Measurements from ENCODE around the gene SRM. TPM values are rescaled to one million over a fixed set of nuclear protein-coding genes. Genes with fewer than 3 reads are reported as not detected.

SRM gene
- total and polyA plus RNA-seq, 2 of the 13 experiments (the other 11 are each of a cell fraction or from before 2014, with no cell fraction given), result 27.9 to 31.8 TPM

- TF ChIP-seq ESRRA (CRISPR knock-in tag; IDR thresholded peaks at IDR 0.05; ENCODE audit: low read depth) (0 out of 2 replicates have a peak, but pooled peaks have one; percentile 29), NFATC3 (CRISPR knock-in tag; IDR thresholded peaks at IDR 0.05) (no peak), SP140L (CRISPR knock-in tag; IDR thresholded peaks at IDR 0.05; ENCODE audit: borderline replicate concordance) (no peak), ZNF451 (CRISPR knock-in tag; IDR thresholded peaks at IDR 0.05) (0 out of 2 replicates have a peak, but pooled peaks have one; percentile 12), RCOR2 (CRISPR knock-in tag; IDR thresholded peaks at IDR 0.05) (no peak), TEAD2 (CRISPR knock-in tag; IDR thresholded peaks at IDR 0.05) (no peak), ZNF3 (CRISPR knock-in tag; IDR thresholded peaks at IDR 0.05) (no peak), MATR3 (CRISPR knock-in tag; IDR thresholded peaks at IDR 0.05) (no peak), MED8 (CRISPR knock-in tag; IDR thresholded peaks at IDR 0.05; ENCODE audit: insufficient replicate concordance) (no peak), MTA3 (CRISPR knock-in tag; IDR thresholded peaks at IDR 0.05) (no peak)
- TF ChIP-seq, protein P1, sequence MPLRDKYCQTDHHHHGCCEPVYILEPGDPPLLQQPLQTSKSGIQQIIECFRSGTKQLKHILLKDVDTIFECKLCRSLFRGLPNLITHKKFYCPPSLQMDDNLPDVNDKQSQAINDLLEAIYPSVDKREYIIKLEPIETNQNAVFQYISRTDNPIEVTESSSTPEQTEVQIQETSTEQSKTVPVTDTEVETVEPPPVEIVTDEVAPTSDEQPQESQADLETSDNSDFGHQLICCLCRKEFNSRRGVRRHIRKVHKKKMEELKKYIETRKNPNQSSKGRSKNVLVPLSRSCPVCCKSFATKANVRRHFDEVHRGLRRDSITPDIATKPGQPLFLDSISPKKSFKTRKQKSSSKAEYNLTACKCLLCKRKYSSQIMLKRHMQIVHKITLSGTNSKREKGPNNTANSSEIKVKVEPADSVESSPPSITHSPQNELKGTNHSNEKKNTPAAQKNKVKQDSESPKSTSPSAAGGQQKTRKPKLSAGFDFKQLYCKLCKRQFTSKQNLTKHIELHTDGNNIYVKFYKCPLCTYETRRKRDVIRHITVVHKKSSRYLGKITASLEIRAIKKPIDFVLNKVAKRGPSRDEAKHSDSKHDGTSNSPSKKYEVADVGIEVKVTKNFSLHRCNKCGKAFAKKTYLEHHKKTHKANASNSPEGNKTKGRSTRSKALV (CRISPR knock-in tag; IDR thresholded peaks at IDR 0.05), result 0 out of 2 replicates have a peak, but pooled peaks have one; percentile 27
- TF ChIP-seq, protein P2, sequence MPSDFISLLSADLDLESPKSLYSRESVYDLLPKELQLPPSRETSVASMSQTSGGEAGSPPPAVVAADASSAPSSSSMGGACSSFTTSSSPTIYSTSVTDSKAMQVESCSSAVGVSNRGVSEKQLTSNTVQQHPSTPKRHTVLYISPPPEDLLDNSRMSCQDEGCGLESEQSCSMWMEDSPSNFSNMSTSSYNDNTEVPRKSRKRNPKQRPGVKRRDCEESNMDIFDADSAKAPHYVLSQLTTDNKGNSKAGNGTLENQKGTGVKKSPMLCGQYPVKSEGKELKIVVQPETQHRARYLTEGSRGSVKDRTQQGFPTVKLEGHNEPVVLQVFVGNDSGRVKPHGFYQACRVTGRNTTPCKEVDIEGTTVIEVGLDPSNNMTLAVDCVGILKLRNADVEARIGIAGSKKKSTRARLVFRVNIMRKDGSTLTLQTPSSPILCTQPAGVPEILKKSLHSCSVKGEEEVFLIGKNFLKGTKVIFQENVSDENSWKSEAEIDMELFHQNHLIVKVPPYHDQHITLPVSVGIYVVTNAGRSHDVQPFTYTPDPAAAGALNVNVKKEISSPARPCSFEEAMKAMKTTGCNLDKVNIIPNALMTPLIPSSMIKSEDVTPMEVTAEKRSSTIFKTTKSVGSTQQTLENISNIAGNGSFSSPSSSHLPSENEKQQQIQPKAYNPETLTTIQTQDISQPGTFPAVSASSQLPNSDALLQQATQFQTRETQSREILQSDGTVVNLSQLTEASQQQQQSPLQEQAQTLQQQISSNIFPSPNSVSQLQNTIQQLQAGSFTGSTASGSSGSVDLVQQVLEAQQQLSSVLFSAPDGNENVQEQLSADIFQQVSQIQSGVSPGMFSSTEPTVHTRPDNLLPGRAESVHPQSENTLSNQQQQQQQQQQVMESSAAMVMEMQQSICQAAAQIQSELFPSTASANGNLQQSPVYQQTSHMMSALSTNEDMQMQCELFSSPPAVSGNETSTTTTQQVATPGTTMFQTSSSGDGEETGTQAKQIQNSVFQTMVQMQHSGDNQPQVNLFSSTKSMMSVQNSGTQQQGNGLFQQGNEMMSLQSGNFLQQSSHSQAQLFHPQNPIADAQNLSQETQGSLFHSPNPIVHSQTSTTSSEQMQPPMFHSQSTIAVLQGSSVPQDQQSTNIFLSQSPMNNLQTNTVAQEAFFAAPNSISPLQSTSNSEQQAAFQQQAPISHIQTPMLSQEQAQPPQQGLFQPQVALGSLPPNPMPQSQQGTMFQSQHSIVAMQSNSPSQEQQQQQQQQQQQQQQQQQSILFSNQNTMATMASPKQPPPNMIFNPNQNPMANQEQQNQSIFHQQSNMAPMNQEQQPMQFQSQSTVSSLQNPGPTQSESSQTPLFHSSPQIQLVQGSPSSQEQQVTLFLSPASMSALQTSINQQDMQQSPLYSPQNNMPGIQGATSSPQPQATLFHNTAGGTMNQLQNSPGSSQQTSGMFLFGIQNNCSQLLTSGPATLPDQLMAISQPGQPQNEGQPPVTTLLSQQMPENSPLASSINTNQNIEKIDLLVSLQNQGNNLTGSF (CRISPR knock-in tag; IDR thresholded peaks at IDR 0.05), result no peak
- TF ChIP-seq, protein P3, sequence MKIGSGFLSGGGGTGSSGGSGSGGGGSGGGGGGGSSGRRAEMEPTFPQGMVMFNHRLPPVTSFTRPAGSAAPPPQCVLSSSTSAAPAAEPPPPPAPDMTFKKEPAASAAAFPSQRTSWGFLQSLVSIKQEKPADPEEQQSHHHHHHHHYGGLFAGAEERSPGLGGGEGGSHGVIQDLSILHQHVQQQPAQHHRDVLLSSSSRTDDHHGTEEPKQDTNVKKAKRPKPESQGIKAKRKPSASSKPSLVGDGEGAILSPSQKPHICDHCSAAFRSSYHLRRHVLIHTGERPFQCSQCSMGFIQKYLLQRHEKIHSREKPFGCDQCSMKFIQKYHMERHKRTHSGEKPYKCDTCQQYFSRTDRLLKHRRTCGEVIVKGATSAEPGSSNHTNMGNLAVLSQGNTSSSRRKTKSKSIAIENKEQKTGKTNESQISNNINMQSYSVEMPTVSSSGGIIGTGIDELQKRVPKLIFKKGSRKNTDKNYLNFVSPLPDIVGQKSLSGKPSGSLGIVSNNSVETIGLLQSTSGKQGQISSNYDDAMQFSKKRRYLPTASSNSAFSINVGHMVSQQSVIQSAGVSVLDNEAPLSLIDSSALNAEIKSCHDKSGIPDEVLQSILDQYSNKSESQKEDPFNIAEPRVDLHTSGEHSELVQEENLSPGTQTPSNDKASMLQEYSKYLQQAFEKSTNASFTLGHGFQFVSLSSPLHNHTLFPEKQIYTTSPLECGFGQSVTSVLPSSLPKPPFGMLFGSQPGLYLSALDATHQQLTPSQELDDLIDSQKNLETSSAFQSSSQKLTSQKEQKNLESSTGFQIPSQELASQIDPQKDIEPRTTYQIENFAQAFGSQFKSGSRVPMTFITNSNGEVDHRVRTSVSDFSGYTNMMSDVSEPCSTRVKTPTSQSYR (CRISPR knock-in tag; IDR thresholded peaks at IDR 0.05; ENCODE audit: borderline replicate concordance), result no peak
These were observed at the start of gene SRM (continued) for GRCh38 chr1:11059968-11060830.
